Common myeloid progenitor, CD34-positive (primary cell): Measurements from ENCODE around the gene DAZAP1.

ENCODE experiments used
- CTCF ChIA-PET: fragments of 350-600 bp; sonication (Branson Sonifier 250); formaldehyde crosslinking; loops from one replicate; lab custom pipeline; 2021; ENCODE audit warnings: antibody characterized with exemption; lab: Charles Lee
- POLR2A ChIA-PET: fragments of 350-600 bp; sonication (Branson Sonifier 250); formaldehyde crosslinking; loops from one replicate; lab custom pipeline; 2021; ENCODE audit warnings: antibody characterized with exemption; lab: Charles Lee
- DNase-seq, 3 donors: peaks; one replicate each; pipeline versions ENCODE4 v3.0.0 to v3.0.0-alpha.2; 2013
- H3K27ac ChIP-seq, 2 experiments: 1 replicate in 1 of 2; 2 replicates in 1 of 2; pipeline ENCODE4 v1.7.0; 2013; ENCODE audit warnings: inconsistent platforms in 2 of 2, low read length in 2 of 2, mild to moderate bottlenecking in 2 of 2, low read depth in 1 of 2, moderate library complexity in 1 of 2; ENCODE audit not compliant: severe bottlenecking in 2 of 2, insufficient read depth in 1 of 2, poor library complexity in 1 of 2
- H3K27me3 ChIP-seq, 5 experiments: replicated peaks in 2 of 5; 1 replicate in 3 of 5; 2 replicates in 2 of 5; pipeline versions ENCODE4 v1.6.1 to v1.7.0; 2013; ENCODE audit warnings: low read length in 4 of 5, mild to moderate bottlenecking in 2 of 5, moderate library complexity in 2 of 5, inconsistent platforms in 1 of 5; ENCODE audit not compliant: insufficient read depth in 5 of 5, control insufficient read depth in 4 of 5
- H3K36me3 ChIP-seq, 4 experiments: 1 replicate in 2 of 4; 2 replicates in 2 of 4; pipeline versions ENCODE4 v1.6.1 to v1.7.0; 2013; ENCODE audit warnings: low read length in 3 of 4, control low read depth in 1 of 4, mild to moderate bottlenecking in 1 of 4; ENCODE audit not compliant: control insufficient read depth in 4 of 4, insufficient read depth in 4 of 4
- H3K4me1 ChIP-seq, 4 experiments: 1 replicate in 3 of 4; 2 replicates in 1 of 4; pipeline versions ENCODE4 v1.6.1 to v1.7.1; 2013; ENCODE audit warnings: low read length in 3 of 4, mild to moderate bottlenecking in 3 of 4, control low read depth in 1 of 4, inconsistent platforms in 1 of 4, moderate library complexity in 1 of 4; ENCODE audit not compliant: control insufficient read depth in 4 of 4, insufficient read depth in 4 of 4; ENCODE audit errors: control extremely low read depth in 1 of 4
- H3K4me3 ChIP-seq, 7 experiments: 1 replicate in 4 of 7; 2 replicates in 3 of 7; pipeline versions ENCODE4 v1.5.1 to v1.7.0; 2013; ENCODE audit warnings: mild to moderate bottlenecking in 7 of 7, low read length in 6 of 7, moderate library complexity in 6 of 7, inconsistent platforms in 2 of 7, low read depth in 2 of 7, control low read depth in 1 of 7; ENCODE audit not compliant: insufficient read depth in 4 of 7, control insufficient read depth in 1 of 7; ENCODE audit errors: extremely low read depth in 1 of 7
- H3K9me3 ChIP-seq, 5 experiments: 1 replicate in 4 of 5; 2 replicates in 1 of 5; pipeline versions ENCODE4 v1.6.1 to v1.7.1; 2013; ENCODE audit warnings: low read length in 4 of 5, mild to moderate bottlenecking in 2 of 5, inconsistent platforms in 1 of 5, low read depth in 1 of 5, moderate library complexity in 1 of 5; ENCODE audit not compliant: control insufficient read depth in 4 of 5, insufficient read depth in 2 of 5; ENCODE audit errors: control extremely low read depth in 1 of 5
- WGBS: methylation state at CpG from one replicate; pipeline ENCODE4 v1.1.5; 2013; ENCODE audit not compliant: insufficient coverage; 5-methylcytosine and 5-hydroxymethylcytosine counted together

Gene DAZAP1

GRCh38 chr19:1433119-1434039, 26.0 kb downstream of the DAZAP1 start:
- ChIA-PET CTCF (interaction anchor here (1.9 kb wide), 1 partner anchor 17 kb away, joined by 6 read pairs; no protein-coding TSS in a partner anchor), POLR2A (interaction anchor here (0.6 kb wide), 1 partner anchor 496 kb away, joined by 4 read pairs; no protein-coding TSS in a partner anchor)
- H3K9me3 ChIP-seq: no peaks in the 10 kb centered on the region
- no peak for DNase-seq
- no peaks in the 10 kb centered on the region for H3K27me3 ChIP-seq
- WGBS: 96% methylated on average over 46 of the region's 47 CpGs
- no peak overlapping the region for H3K4me3 ChIP-seq
- H3K36me3 ChIP-seq: peaks cover 2 to 64% (median 55%) of the 10 kb centered on the region in 4 experiments
- H3K4me1 ChIP-seq: peaks cover 0 to 5% (median 3%) of the 10 kb centered on the region in 4 experiments
- H3K27ac ChIP-seq: no peak overlapping the region

- no peaks in the 10 kb centered on the region for H3K9me3 ChIP-seq
- ChIA-PET POLR2A (no interaction called here), CTCF (interaction anchor here (1.9 kb wide), 1 partner anchor 17 kb away, joined by 6 read pairs; no protein-coding TSS in a partner anchor)
- no peak overlapping the region for H3K27ac ChIP-seq
- WGBS: 96% methylated on average over 17 of the region's 17 CpGs
- no peak overlapping the region for H3K4me3 ChIP-seq
- H3K4me1 ChIP-seq: peaks cover 0 to 7% (median 3%) of the 10 kb centered on the region in 4 experiments
- peaks cover 2 to 58% (median 50%) of the 10 kb centered on the region in 4 experiments for H3K36me3 ChIP-seq
- H3K27me3 ChIP-seq: no peaks in the 10 kb centered on the region
- no peak for DNase-seq
Measured at GRCh38 chr19:1434040-1434366, 26.6 kb downstream of the DAZAP1 start.

- no peak overlapping the region for H3K4me3 ChIP-seq
- ChIA-PET CTCF (interaction anchor here (1.9 kb wide), 1 partner anchor 18 kb away, joined by 6 read pairs; no protein-coding TSS in a partner anchor), POLR2A (no interaction called here)
- WGBS: 97% methylated on average over 24 of the region's 39 CpGs
- peaks cover 2 to 54% (median 47%) of the 10 kb centered on the region in 4 experiments for H3K36me3 ChIP-seq
- no peak overlapping the region for H3K27ac ChIP-seq
- peaks cover 0 to 12% (median 8%) of the 10 kb centered on the region in 4 experiments for H3K4me1 ChIP-seq
- peak in 1 of 3 donors; percentile 24 for DNase-seq
- H3K27me3 ChIP-seq: no peaks in the 10 kb centered on the region
- no peaks in the 10 kb centered on the region for H3K9me3 ChIP-seq
Measured at GRCh38 chr19:1434577-1435060, 27.2 kb downstream of the DAZAP1 start.

DNA sequence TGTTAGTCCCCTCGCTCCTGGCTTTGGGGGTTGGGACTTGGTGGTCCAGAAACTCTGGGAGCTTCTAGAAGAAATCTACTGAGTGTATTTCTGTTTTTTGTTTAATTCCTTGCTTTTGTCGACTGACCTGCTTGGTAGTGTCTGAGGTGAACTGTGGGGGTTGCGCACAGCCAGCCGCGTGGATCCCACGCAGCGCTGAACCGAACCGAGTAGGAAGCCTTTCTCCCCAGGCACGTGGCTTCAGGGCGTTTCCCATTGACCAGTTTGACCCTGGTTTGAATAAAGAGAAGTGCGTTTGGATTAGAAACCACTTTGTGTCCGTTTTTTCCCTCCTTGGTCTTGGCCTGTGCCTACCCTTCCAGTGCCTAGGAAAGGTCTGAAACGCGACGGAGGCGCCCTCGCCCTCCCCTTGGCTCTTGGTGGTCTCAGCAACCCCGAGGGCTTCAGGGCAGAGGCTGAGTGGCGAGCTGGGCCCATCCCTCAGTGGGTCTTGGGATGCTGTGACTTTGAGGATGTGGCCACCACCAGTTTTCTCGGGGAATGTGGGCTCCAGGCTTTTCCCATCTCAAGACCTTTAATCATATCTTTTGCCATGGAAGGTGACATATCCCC, 28.1 kb downstream of the DAZAP1 start:
- no peak for DNase-seq
- Histone ChIP-seq H3K4me1 (peaks cover 0 to 15% (median 13%) of the 10 kb centered on the region in 4 experiments), H3K27ac (no peak overlapping the region), H3K27me3 (no peaks in the 10 kb centered on the region), H3K4me3 (no peak overlapping the region), H3K9me3 (no peaks in the 10 kb centered on the region), H3K36me3 (peaks cover 3 to 55% (median 43%) of the 10 kb centered on the region in 4 experiments)
- WGBS: 92% methylated on average over 19 of the region's 21 CpGs
- ChIA-PET POLR2A (no interaction called here), CTCF (no interaction called here)

- Histone ChIP-seq H3K9me3 (no peaks in the 10 kb centered on the region), H3K4me1 (peaks cover 0 to 20% (median 15%) of the 10 kb centered on the region in 4 experiments), H3K4me3 (no peak overlapping the region), H3K36me3 (peaks cover 10 to 64% (median 47%) of the 10 kb centered on the region in 4 experiments), H3K27me3 (no peaks in the 10 kb centered on the region), H3K27ac (no peak overlapping the region)
- CTCF ChIA-PET: interaction anchor here (1.4 kb wide), 2 partner anchors 10 to 15 kb away, joined by 4 to 9 read pairs; no protein-coding TSS in a partner anchor
- POLR2A ChIA-PET: interaction anchor here (1.1 kb wide), 1 partner anchor 24 kb away, joined by 4 read pairs; no protein-coding TSS in a partner anchor
- no peak for DNase-seq
- 80% methylated on average over 2 of the region's 8 CpGs for WGBS
Measured at GRCh38 chr19:1437609-1438008, 30.2 kb downstream of the DAZAP1 start.

DNA sequence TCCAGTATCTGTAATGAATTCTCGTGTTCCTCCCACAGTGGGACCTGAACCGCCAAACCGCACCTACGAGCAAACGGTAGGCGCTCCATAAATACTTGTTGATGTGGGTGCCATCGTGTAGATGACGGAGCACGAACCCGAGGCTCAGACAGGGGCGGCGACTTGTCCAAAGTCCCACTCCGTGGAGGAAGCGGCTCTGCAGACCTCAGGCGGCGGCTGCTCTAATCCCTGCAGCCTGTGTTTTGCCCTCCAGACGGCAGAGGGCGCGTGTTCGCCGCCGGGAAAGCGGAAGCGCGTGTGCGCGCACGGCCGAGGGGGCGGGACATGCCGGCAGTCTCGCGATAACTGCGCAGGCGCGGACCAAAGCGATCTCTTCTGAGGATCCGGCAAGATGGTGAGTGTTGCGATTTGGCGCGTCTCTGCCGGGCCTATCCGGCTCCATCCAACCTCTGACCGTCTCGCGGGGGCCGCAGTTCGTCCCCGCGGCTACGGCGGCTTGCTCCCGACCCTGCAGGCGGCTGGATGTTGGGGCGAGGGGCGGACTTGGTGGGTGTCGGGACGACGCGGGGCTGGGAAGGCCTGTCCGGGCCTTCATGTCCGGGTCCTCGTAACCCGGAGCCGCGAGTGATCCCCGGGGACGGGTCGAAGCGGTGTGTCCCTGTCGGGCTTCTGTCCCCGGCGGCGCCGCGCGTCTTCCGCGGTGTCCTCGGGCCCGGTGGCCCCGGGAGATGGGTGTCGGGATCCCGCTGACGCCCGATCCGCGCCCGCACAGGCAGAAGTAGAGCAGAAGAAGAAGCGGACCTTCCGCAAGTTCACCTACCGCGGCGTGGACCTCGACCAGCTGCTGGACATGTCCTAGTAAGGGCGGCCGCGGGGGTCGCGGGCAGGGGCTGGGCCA, 30.9 kb downstream of the DAZAP1 start, which contains the start of gene RPS15:
Gene RPS15 (plus strand): TSS at position 362 of the 898 bp plus-strand sequence. CDS start 30 bp downstream, at position 392.
- peak; percentile 95 to 98 (median 96) for DNase-seq
- Histone ChIP-seq H3K9me3 (no peaks in the 10 kb centered on the region), H3K4me1 (peaks cover 0 to 20% (median 15%) of the 10 kb centered on the region in 4 experiments), H3K36me3 (peaks cover 10 to 60% (median 40%) of the 10 kb centered on the region in 4 experiments), H3K27ac (peak within 1 kb of the TSS; percentile 92 to 96), H3K27me3 (no peaks in the 10 kb centered on the region), H3K4me3 (peak within 1 kb of the TSS; percentile 79 to 98 (median 87))
- 2% methylated on average over 97 of the region's 100 CpGs for WGBS
- POLR2A ChIA-PET: interaction anchor here (1.1 kb wide), 1 partner anchor 25 kb away, joined by 4 read pairs; no protein-coding TSS in a partner anchor
- CTCF ChIA-PET: interaction anchor here (1.4 kb wide), 2 partner anchors 11 to 14 kb away, joined by 4 to 9 read pairs; no protein-coding TSS in a partner anchor
